Mucosa of descending colon (tissue), 3 donors: ENCODE data around the gene CAPRIN1. TPM values are rescaled to one million over a fixed set of nuclear protein-coding genes. Genes with fewer than 3 reads are reported as not detected.

Source experiments
- ATAC-seq: fragments of 200-7000 bp; cut with Tn5 transposase; one replicate; pipeline ENCODE4 v1.9.1; 2020; ENCODE audit warnings: mild to moderate bottlenecking, moderate library complexity
- DNase-seq, 3 donors: peaks; one replicate each; pipeline ENCODE4 v3.0.0-alpha.2; 2020
- H3K36me3 ChIP-seq: fragments of 200-600 bp; one replicate; pipeline ENCODE4 v1.8.0; 2021; ENCODE audit warnings: low read depth, mild to moderate bottlenecking
- H3K4me1 ChIP-seq: fragments of 200-600 bp; one replicate; pipeline ENCODE4 v1.8.0; 2021; ENCODE audit warnings: low read depth, mild to moderate bottlenecking
- H3K4me3 ChIP-seq: fragments of 200-600 bp; one replicate; pipeline ENCODE4 v1.8.0; 2021; ENCODE audit warnings: mild to moderate bottlenecking
- H3K9me3 ChIP-seq: fragments of 200-600 bp; one replicate; pipeline ENCODE4 v1.8.0; 2021; ENCODE audit warnings: mild to moderate bottlenecking
- CTCF ChIP-seq: fragments of 200-600 bp; IDR thresholded peaks from one replicate; pipeline ENCODE4 v1.8.0; 2022; ENCODE audit warnings: antibody characterized with exemption, mild to moderate bottlenecking
- intact Hi-C, 2 donors: fragments of 100-400 bp; cut with DNase I in 1 of 2; cut with micrococcal nuclease in 1 of 2; formaldehyde crosslinking; loops; one replicate each; pipeline versions ENCODE4 v1.11.0 to v1.11.1; 2022; cut with DNase I, micrococcal nuclease
- total RNA-seq, 3 donors: library from RNA; stranded (reverse); fragmentation: NEBNext Ultra II Directional in 2 of 3; extraction: Animal tissue kit (Norgen Biotek cat#: 25700) in 2 of 3; gene quantifications; one replicate each; pipeline versions ENCODE4 v1.2.1 to v1.2.4, GENCODE V29; 2021 to 2023
- donor health status: DM: no; HTN: no; CAD: no; lungs with moderate emphysema.
- donor health status: DM: no; HTN: no; CAD: no.
- donor health status: DM: no; HTN: yes; CAD: no.

The CAPRIN1 gene
- total RNA-seq, 3 donors from 2014 or later: 157 to 175 (median 172) TPM

GRCh38 chr11:34135439-34135838, 83.9 kb downstream of the CAPRIN1 start:
- TF ChIP-seq CTCF: no peak
- H3K36me3 ChIP-seq: peaks cover 15% of the 10 kb centered on the region
- ATAC-seq (no peak), DNase-seq (no peak)
- H3K4me3 ChIP-seq: no peak overlapping the region
- H3K4me1 ChIP-seq: no peaks in the 10 kb centered on the region
- no peaks in the 10 kb centered on the region for H3K9me3 ChIP-seq
- intact Hi-C loops: no loop called here

GRCh38 chr11:34136420-34136819, 84.9 kb downstream of the CAPRIN1 start:
- ATAC-seq: no peak
- intact Hi-C loops: no loop called here
- TF ChIP-seq CTCF: no peak
- no peaks in the 10 kb centered on the region for H3K4me1 ChIP-seq
- DNase-seq: no peak
- H3K36me3 ChIP-seq: peaks cover 15% of the 10 kb centered on the region
- H3K4me3 ChIP-seq: no peak overlapping the region
- no peaks in the 10 kb centered on the region for H3K9me3 ChIP-seq

GRCh38 chr11:34139346-34139745, 87.8 kb downstream of the CAPRIN1 start:
- TF ChIP-seq CTCF: no peak
- ATAC-seq (no peak), DNase-seq (no peak)
- Histone ChIP-seq H3K9me3 (no peaks in the 10 kb centered on the region), H3K36me3 (peaks cover 8% of the 10 kb centered on the region), H3K4me3 (no peak overlapping the region), H3K4me1 (no peaks in the 10 kb centered on the region)
- intact Hi-C loops: no loop called here

GRCh38 chr11:34140149-34140548, 88.6 kb downstream of the CAPRIN1 start:
- intact Hi-C loops: no loop called here
- H3K36me3 ChIP-seq: peaks cover 8% of the 10 kb centered on the region
- H3K4me1 ChIP-seq: no peaks in the 10 kb centered on the region
- no peak for TF ChIP-seq CTCF
- H3K4me3 ChIP-seq: no peak overlapping the region
- DNase-seq (no peak), ATAC-seq (no peak)
- no peaks in the 10 kb centered on the region for H3K9me3 ChIP-seq

- intact Hi-C loops: no loop called here
- no peaks in the 10 kb centered on the region for H3K9me3 ChIP-seq
- H3K4me3 ChIP-seq: no peak overlapping the region
- no peaks in the 10 kb centered on the region for H3K4me1 ChIP-seq
- ATAC-seq: no peak
- H3K36me3 ChIP-seq: peaks cover 7% of the 10 kb centered on the region
- TF ChIP-seq CTCF: no peak
- DNase-seq: no peak
Observed at GRCh38 chr11:34143048-34143447, 91.5 kb downstream of the CAPRIN1 start.

- H3K4me3 ChIP-seq: no peak overlapping the region
- intact Hi-C loops: no loop called here
- peaks cover 7% of the 10 kb centered on the region for H3K36me3 ChIP-seq
- no peaks in the 10 kb centered on the region for H3K9me3 ChIP-seq
- no peaks in the 10 kb centered on the region for H3K4me1 ChIP-seq
- no peak for TF ChIP-seq CTCF
- DNase-seq (no peak), ATAC-seq (no peak)
Observed at GRCh38 chr11:34145073-34145472, 93.5 kb downstream of the CAPRIN1 start.
